Chondrocyte (in vitro differentiated cells): ENCODE results near the gene MADCAM1. TPM values are rescaled to one million over a fixed set of nuclear protein-coding genes. Genes with fewer than 3 reads are reported as not detected.

Experiments
- DNase-seq: peaks from one replicate; pipeline ENCODE4 v3.0.0; 2021; ENCODE audit warnings: mixed read lengths, low spot score
- H3K27ac Mint-ChIP-seq: one replicate; pipeline ENCODE4 v1.8.0; 2021; ENCODE audit warnings: mild to moderate bottlenecking, moderate library complexity, mixed read lengths; ENCODE audit not compliant: unreplicated experiment
- H3K27me3 Mint-ChIP-seq: 2 replicates; pipeline ENCODE4 v1.8.0; 2021; ENCODE audit warnings: low read depth, mixed read lengths
- H3K36me3 Mint-ChIP-seq: 2 replicates; pipeline ENCODE4 v1.8.0; 2021; ENCODE audit warnings: low read depth, mixed read lengths
- H3K4me1 Mint-ChIP-seq: 2 replicates; pipeline ENCODE4 v1.8.0; 2021; ENCODE audit warnings: low read depth, mild to moderate bottlenecking, mixed read lengths
- H3K4me3 Mint-ChIP-seq: one replicate; pipeline ENCODE4 v1.8.0; 2021; ENCODE audit warnings: mild to moderate bottlenecking, moderate library complexity, mixed read lengths; ENCODE audit not compliant: unreplicated experiment
- H3K9me3 Mint-ChIP-seq: 2 replicates; pipeline ENCODE4 v1.8.0; 2021; ENCODE audit warnings: low read depth, mixed read lengths
- CTCF ChIP-seq: fragments of 200-600 bp; sonication (generic); IDR thresholded peaks from 2 replicates; pipeline ENCODE4 v1.5.0; 2021; ENCODE audit warnings: antibody characterized with exemption, mild to moderate bottlenecking, moderate library complexity
- total RNA-seq: library from RNA; stranded (reverse); gene quantifications from 3 replicates; pipeline ENCODE4 v1.2.1, GENCODE V29; 2021

The MADCAM1 gene
- total RNA-seq, 1 donor from 2014 or later, result 0.62 TPM

- Mint-ChIP-seq H3K9me3 (no peaks in the 10 kb centered on the region), H3K27ac (peak within 1 kb of the TSS; percentile 90), H3K4me3 (peak within 1 kb of the TSS; percentile 87), H3K27me3 (no peaks in the 10 kb centered on the region), H3K4me1 (peaks cover 7% of the 10 kb centered on the region), H3K36me3 (peaks cover 3% of the 10 kb centered on the region)
- no peak for DNase-seq
- no peak for TF ChIP-seq CTCF
Observed at GRCh38 chr19:460877-461720, 35.2 kb upstream of the MADCAM1 start, which contains the start of gene SHC2. SHC2 (minus strand) TSS chr19:461033; CDS start chr19:460996, 37 bp downstream.

GRCh38 chr19:461721-462551 lies 34.4 kb upstream of the MADCAM1 start:
- Mint-ChIP-seq H3K27ac (no peak overlapping the region), H3K4me3 (peak overlapping the region; percentile 65), H3K9me3 (no peaks in the 10 kb centered on the region), H3K4me1 (peaks cover 7% of the 10 kb centered on the region), H3K36me3 (peaks cover 1% of the 10 kb centered on the region), H3K27me3 (no peaks in the 10 kb centered on the region)
- no peak for DNase-seq
- TF ChIP-seq CTCF, result no peak

- peaks cover 7% of the 10 kb centered on the region for H3K4me1 Mint-ChIP-seq
- H3K36me3 Mint-ChIP-seq, result no peaks in the 10 kb centered on the region
- TF ChIP-seq CTCF, result no peak
- H3K27ac Mint-ChIP-seq, result no peak overlapping the region
- H3K27me3 Mint-ChIP-seq, result no peaks in the 10 kb centered on the region
- DNase-seq, result no peak
- no peak overlapping the region for H3K4me3 Mint-ChIP-seq
- H3K9me3 Mint-ChIP-seq, result no peaks in the 10 kb centered on the region
Observed at GRCh38 chr19:463483-464207, 32.6 kb upstream of the MADCAM1 start.

- no peaks in the 10 kb centered on the region for H3K27me3 Mint-ChIP-seq
- no peaks in the 10 kb centered on the region for H3K36me3 Mint-ChIP-seq
- TF ChIP-seq CTCF, result no peak
- no peaks in the 10 kb centered on the region for H3K9me3 Mint-ChIP-seq
- DNase-seq, result no peak
- no peak overlapping the region for H3K4me3 Mint-ChIP-seq
- H3K27ac Mint-ChIP-seq, result no peak overlapping the region
- peaks cover 7% of the 10 kb centered on the region for H3K4me1 Mint-ChIP-seq
Observed at GRCh38 chr19:464208-464545, 32.1 kb upstream of the MADCAM1 start.
